Activated CD4-positive, alpha-beta T cell treated with anti-CD3 and anti-CD28 coated beads, Interleukin-2, amount 50 U/mL, for 24 hours (primary cell): Measurements from ENCODE around the gene TTC27.

Experiments used
- DNase-seq, 2 donors: peaks; one replicate each; pipeline ENCODE4 v3.0.0-alpha.2; 2020; ENCODE audit warnings: low read depth in 1 of 2, low spot score in 1 of 2

Gene TTC27

DNA sequence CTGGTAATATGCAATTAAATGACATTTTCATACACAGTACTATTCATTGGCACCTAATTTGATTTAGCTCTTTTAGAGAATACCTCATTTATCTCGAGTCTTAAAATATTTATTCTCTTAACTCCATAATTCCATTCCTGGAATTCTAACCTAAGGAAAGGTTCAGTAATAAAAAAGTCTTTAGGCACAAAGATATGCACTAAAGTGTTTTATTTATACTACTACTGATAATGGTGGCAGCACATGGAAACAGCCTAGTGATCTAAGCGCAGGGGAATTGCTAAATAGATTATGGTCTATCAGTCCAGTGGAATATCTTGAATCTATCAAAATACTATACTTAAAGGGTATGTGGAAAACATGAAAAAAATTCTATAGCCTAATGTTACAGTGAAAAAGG, 176.4 kb downstream of the TTC27 start:
- no peak for DNase-seq

DNA sequence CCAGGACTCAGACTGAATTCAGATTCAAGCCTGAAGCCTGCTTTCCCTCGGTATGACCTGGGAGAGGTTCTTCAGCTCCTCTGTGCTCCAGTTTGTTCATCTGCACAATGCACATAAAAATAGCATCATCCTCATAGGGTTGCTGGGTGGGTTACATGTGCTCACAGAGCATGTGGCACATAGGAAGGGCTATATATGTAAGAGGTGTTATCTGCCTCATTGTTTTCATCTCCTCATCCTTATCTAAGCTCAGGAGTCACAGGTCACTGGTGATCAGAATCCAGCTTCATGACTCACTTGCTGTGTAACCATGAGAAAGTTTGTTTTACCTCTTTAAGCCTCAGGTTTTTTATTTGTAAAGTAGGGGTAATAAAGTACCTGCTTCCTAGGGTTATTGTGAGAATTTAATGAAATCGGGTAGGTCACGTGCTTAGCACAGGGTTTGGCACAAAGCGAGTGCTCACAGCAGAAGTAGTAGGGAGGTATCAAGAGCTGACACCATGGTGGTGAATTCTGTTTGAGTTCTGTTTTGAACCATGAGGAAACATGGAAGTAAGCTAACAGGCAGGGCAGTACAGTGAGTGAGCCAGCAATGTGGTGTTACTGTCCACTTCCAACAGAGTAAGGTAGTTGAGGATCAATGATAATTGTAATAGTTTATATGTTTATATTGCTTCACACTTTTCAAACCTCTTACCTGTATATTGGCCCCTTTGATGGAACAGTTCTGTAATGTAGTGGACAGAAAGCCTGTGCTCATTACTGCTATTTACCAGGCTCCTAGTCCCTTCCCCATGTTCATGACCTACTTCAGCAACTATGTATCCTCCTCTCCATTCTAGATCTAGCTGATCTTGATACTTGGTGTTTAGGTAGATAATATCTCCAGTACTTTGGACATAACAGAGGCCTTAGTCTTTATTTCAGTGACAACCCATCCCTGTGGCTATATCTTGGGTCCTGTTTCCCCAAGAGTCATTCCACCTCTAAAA, 177.6 kb downstream of the TTC27 start:
- no peak for DNase-seq

DNA sequence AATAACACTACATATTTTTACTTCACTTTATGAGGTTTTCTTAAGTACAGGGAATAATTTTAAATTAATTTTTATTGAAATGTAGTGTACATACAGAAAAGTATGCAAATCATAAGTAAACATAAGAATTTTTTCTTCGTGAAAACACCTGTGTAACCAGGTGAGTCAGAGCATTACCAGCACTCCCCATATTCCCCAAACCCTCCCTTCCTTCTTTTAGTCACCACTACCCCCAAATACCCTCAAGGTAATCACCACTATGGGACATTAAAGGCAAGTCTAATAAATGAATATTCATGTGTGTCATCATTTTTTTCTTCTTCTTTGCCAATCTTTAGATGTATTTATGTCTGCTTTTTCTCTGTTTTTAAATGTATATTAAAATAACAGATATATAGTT, 179.0 kb downstream of the TTC27 start:
- no peak for DNase-seq

DNA sequence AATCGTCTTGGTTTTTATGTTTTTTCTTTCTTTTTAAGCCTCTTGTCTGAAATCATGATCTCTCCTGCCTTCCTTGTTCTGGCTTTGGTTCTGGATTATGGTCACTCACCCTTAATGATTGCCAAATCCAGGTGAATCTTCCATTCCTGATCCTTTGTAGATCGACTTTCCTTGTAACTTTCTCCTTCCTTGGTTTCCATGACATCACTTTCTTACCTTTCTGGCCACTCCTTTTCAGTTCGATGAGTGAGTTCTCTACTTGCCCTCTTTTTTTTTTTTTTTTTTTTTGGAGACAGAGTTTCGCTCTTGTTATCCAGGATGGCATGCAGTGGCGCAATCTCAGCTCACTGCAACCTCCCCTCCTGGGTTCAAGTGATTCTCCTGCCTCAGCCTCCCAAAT, 179.8 kb downstream of the TTC27 start:
- DNase-seq, result no peak

DNA sequence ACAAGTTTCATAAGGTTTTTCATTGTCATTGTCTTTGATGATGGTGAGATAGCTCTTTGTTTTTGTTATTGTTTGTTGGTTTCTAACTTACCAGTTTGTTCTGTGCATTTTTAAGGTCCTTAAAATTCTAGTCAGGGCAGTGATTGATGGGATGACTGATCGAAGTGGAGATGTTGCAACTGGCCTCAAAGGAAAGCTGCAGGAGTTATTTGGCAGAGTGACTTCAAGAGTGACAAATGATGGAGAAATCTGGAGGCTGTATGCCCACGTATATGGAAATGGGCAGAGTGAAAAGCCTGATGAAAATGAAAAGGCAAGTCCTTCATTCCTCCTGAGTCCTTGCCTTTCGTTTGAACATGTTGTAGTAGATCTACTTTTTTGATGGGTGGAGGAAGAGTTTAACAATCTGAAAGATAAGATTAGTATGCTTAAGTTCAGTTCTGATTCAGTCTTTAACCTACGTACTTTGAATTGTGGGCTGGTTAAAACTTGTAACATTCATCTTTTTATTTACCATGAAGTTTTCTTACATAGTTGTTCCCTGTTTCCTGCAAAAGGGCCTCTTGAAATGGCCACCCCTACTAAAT, 183.2 kb downstream of the TTC27 start:
- no peak for DNase-seq

DNA sequence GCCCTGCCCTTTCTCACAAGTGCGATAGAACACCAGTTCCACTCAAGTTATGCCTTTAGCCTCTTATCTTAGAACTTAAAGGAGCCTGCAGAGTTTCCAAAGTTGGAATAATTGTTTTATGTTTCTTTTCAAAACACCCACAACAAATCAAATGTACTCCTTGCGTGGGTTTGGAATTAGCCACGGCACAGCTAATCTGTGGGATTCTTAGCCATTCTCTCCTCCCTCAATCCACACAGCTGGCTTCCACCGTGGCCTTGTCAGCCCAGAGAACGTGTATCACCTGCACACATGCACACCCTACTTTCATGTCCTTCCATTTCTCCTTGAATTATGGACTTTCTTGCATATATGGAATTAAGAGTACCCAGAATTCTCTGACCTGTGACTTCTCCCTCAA, 183.8 kb downstream of the TTC27 start:
- no peak for DNase-seq

DNA sequence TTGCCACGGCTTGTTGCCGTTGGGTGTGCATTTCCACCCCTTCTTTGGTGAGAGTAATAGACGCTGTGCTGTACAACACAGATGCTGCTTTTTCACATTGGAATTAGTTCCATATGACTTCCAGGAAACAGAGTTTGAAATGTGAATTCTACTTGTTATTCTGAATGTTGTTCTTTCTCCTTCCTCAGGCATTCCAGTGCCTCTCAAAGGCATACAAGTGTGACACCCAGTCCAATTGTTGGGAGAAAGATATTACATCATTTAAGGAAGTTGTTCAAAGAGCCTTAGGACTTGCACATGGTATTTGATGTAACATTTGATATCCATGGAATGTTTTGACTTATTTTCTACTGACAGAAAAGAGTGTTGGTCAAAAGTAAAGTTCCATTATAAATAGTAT, 184.5 kb downstream of the TTC27 start:
- DNase-seq, result no peak

DNA sequence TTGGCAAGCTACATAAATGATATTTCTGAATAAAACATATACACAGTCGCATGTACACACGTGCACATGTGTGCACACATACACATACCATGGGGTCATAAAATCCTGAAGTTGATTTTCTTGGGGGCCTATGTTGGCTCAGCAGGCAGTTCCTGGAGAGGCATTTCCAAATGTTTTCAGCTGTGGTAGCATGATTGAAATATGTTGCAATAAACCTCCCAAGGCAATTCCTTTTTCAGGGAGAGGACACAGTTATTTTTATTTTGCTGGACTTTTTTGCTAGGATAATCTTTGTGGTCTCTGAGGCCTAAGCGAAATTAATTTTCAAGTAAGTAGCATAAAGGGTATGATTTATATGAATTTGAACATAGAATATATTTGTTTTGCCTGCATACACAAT, 192.2 kb downstream of the TTC27 start:
- no peak for DNase-seq

DNA sequence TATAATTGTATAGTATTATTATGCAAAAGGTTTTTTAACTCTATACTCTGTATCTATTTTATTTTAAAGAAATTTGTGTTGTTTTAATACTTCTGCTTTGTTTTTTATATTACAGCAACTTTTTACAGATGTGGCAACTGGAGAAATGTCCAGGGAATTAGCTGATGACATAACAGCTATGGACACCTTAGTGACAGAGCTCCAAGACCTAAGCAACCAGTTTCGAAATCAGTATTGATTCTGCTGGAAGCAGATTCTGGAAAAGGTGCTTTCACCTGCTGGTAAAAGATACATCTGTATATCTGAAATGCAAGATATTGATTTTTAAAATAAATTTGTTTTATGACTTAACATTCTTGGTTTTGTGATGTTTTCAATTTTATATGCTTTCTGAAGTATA, 192.9 kb downstream of the TTC27 start:
- DNase-seq, result no peak

DNA sequence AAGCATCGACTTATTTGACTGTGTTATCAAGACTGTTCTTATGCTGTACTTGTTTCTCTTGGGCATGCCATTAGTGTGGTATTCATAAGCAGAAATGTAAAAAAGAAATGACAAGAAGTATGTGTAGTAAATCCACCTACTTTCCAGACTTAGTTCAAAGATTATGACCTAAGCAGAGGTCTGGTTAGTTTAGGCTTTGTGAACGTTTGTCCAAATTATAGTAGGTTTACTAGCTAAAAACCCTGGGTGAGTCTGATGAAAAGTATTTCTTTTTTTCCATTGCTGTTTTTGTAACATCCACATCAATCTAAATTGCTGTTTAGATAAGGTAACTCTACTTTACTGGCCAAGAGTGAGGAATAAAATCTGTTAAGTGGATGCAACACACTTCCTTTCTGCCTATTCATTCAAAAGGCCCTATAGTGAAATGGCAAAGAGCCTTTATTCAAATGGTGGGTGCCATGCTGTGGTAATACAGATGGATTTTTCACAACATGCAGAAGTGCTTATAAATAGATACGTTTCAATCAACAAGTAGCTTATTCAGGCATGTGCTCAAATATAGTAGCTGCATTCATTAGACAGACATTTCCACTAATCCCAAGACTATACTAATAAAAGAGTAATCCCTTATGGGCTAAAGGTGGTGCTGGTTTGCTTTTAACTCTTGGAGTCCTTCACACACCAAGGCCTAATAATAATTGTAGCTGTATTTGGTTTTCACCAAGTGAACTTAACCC, 196.4 kb downstream of the TTC27 start:
- DNase-seq, result no peak

DNA sequence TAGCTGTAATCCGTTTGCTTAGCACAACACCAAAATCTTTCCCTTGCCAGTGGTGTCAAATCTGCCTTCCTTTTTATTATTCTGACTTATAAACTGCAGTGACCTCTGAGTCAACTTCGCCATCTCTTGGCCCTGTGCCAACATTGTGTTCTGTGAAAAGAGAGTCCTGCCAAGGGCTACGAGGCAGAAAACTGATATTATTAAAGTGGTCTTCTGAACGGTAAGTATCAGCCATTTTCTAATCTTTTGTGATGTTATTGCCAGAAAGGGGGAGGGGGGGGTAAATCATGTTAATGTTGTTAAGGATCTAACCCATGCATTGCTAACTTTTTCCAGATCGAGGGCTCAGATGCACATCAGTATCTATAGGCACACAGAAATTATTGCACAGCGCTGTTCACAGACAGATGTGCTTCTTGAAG, 197.5 kb downstream of the TTC27 start:
- DNase-seq, result no peak

DNA sequence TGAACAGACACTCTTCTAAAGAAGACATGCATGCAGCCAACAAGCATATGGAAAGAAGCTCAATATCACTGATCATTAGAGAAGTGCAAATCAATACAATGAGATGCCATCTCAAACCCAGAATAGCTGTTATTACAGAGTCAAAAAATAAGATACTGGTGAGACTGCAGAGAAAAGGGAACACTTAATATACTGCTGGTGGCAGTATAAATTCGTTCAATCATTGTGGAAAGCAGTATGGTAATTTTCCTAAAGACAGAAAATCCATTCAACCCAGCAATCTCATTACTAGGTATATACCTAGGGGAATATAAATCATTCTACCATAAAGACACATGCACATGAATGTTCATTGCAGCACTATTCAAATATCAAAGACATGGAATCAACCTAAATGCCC, 202.3 kb downstream of the TTC27 start:
- DNase-seq, result no peak

DNA sequence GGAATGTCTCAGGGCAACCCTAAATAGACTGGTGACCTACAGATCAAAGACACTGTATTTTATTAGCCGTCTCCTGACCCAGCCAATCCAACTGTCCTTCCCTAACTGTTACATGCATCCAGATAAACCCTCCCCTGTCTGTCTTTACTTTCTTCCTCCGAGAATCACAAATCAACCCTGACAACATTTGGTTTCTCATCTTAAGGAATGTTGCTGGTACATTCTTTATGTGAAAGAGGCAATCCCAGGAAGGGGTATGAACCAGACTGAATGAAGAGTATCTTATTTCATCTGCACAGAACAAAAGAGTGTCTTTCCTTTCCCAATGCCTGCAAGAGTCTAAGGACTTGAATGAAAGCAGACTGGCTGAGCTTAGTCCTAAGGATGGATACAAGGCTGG, 205.0 kb downstream of the TTC27 start:
- DNase-seq, result no peak

DNA sequence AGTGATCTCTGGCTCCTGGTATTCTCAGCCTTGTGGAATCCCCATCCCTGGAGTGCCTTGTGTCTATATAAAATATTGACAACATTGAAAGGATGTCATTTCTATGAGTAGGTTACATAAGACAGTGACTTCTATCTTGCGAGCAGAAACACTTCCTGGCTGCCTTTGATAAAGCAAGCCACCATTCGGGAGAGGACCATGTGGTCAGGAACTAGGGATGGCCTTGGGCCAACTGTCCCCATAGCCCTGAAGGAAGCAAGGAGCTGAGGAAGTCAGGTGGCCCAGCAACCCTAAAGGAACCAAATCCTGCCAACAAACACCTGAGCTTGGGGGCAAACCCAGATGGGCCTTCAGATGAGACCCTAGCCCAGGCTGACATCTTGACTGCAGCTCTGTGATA, 205.9 kb downstream of the TTC27 start:
- no peak for DNase-seq

DNA sequence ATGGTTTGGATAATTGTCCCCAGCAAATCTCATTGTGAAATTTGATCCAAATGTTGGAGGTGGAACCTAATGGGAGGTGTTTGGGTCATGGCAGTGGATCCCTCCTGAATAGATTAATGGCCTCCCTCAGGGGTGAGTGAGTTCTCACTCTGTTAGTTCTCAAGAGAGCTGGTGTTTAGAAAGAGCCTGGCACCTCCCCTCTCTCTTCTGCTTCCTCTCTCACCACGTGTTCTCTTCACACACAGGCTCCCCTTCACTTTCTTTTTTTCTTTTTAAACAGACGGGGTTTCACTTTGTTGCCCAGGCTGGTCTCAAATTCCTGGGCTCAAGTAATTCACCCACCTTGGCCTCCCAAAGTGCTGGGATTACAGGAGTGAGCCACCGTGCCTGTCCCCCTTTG, 207.3 kb downstream of the TTC27 start:
- DNase-seq, result no peak

DNA sequence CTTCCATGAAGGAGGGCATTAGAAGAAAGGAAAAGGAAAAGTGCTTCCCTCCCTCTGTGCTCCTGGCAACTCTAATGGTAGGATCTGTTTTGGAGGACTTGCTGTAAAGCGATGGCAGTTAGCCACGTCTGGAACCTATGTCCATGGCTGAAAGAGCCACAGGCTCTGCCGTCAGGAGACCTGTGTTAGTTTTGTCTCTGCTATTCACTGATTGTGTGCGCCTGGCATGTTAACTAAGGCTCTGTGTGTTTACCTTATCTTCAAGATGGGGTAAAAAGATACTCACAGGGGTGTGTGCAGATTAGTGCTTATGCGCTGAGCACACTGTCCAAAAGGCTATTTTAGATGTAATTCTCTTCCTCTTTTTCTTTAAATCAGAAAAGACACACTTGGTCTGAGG, 209.1 kb downstream of the TTC27 start:
- no peak for DNase-seq

DNA sequence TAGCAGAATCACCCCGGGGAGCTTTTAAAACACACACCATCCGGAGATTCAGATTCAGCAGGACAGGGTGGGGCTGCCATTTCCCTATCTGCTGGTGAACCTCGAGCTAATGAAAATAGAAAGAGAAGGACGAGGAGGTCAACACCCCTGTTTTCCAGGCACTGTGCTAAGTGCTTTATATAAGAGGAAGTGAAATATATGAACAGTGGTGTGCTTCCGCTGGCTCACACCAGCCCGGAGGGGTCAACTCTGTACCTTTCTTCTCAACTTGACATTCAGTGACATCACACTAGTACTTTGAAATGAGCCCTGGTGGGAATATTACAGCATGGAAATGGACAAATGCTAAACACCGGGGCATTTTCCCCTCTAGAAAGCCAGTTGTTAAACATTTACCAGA, 210.6 kb downstream of the TTC27 start:
- DNase-seq, result no peak

DNA sequence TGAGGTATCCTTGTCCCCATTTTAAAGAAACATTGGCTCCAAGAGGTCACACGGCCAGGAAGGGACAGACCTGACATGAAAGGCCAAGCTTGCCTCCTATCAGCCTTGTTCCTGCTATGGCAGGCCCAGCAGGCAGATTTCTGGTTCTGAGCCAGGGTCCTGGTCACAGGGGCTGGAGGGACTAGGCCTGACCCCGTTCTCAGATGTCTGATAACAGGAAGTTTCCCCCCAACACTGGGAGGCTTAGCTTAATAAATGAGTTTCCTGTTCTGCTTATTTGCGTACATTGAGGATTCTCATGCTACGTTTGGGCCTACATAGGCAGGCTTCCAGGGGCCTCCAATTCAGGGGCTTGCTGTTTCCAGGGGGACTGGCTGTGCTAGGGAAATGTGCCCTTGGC, 211.1 kb downstream of the TTC27 start:
- DNase-seq, result no peak

DNA sequence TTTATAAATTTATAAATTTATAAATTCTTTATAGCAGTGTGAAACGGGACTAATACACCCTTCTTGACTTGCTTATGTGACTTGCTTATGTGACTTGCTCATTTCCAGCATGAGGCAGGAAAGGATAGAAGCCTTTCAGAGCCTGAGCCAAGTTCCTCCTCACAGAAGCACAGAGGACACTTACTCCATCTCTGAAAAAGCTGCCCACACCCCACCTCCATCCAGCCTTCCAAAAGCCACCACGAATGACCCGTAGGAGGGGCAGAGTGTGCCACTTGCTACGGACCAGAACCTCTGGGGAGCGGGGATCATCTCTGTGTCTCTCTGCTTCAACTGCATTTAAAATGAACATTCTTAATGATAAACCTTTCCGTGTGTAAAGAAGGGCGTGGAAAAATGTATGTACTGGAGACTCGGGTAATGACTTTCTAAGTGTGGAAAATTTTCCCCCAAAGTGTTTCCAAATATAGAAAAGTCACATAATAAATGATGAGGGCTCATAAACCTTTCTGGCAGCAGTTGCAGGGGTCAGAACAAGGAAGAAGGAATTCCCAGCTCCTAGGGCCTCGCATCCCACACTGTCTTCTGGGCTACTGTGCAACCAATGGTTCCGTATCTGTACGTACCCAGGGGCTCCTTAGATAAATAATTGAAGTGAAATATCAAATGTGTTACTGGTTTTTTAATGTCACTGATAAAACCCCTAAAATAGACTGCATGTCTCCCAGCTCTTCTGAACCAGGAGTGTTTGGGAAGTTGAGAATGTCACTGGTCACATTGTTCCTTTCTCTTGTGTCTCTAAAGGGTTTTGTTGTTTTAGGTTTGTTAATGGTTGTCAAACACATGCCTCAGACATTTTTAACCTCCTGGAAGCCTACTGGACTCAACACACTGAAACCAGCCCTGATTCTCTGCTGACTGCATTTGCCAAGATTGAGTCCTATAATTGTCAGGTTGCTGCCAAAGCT, 214.4 kb downstream of the TTC27 start:
- no peak for DNase-seq

DNA sequence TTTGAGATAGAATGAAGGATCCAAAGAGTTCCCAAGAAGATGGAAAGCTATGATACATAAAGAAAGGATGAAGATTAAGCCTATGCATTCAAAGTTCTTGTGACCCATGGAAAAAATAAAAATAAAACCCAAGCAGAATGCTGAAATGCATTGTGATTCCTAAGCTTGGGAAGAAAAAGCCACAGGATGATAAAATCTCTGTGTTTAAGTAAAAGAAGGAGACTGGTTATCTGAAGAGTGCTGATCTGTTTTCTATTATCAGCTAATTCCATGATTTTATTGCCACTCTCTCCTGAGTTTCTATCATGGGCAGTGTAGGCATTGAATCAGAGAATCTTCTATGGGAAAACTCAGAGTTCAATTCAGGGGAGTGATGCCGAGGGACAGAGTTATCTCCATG, 215.8 kb downstream of the TTC27 start:
- no peak for DNase-seq

DNA sequence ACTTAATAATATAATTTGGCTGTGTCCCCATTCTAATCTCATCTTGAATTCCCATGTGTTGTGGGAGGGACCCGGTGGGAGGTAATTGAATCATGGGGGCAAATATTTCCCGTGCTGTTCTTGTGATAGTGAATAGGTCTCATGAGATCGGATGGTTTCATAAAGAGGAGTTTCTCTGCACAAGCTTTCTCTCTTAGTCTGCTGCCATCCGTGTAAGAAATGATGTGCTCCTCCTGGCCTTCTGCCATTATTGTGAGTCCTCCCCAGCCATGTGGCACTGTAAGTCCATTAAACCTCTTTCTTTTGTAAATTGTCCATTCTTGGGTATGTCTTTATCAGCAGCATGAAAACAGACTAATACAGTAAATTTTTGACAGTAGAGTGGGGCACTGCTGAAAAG, 216.4 kb downstream of the TTC27 start:
- DNase-seq, result no peak
